Right lobe of liver (tissue), 6 donors: Measurements from ENCODE around the gene UBXN4. TPM values are rescaled to one million over a fixed set of nuclear protein-coding genes. Genes with fewer than 3 reads are reported as not detected.

Source experiments
- ATAC-seq, 4 donors: fragments of 200-7000 bp; cut with Tn5 transposase; one replicate each; pipeline ENCODE4 v1.9.1; 2020; ENCODE audit warnings: mild to moderate bottlenecking in 4 of 4, moderate library complexity in 4 of 4
- DNase-seq, 3 donors: peaks; one replicate each; pipeline ENCODE4 v3.0.0-alpha.2; 2020
- H3K27ac ChIP-seq, 3 donors: fragments of 200-600 bp; one replicate each; pipeline ENCODE4 v1.8.0; 2022
- H3K27me3 ChIP-seq, 2 donors: fragments of 200-600 bp; one replicate each; pipeline ENCODE4 v1.8.0; 2022
- H3K36me3 ChIP-seq, 4 donors: fragments of 200-600 bp; sonication (generic) in 1 of 4; one replicate each; pipeline versions ENCODE4 v1.5.1 to v1.8.0; 2017 to 2022; ENCODE audit warnings: control low read depth in 1 of 4
- H3K4me1 ChIP-seq, 4 donors: fragments of 200-600 bp; sonication (generic) in 1 of 4; one replicate each; pipeline versions ENCODE4 v1.5.1 to v1.8.0; 2017 to 2022; ENCODE audit warnings: control low read depth in 1 of 4
- H3K4me3 ChIP-seq, 3 donors: fragments of 200-600 bp; one replicate each; pipeline ENCODE4 v1.8.0; 2022
- H3K9me3 ChIP-seq, 4 donors: fragments of 200-600 bp; sonication (generic) in 1 of 4; one replicate each; pipeline versions ENCODE4 v1.5.1 to v1.8.0; 2017 to 2022; ENCODE audit warnings: control low read depth in 1 of 4
- CTCF ChIP-seq, 4 donors: fragments of 200-600 bp in 3 of 4; fragments of 450-650 bp in 1 of 4; IDR thresholded peaks; one replicate each; pipeline versions ENCODE4 v1.5.1 to v1.8.0; 2016 to 2022; ENCODE audit warnings: antibody characterized with exemption in 4 of 4, mild to moderate bottlenecking in 2 of 4
- POLR2A ChIP-seq: fragments of 450-650 bp; IDR thresholded peaks from one replicate; pipeline ENCODE4 v1.6.1; 2017; ENCODE audit warnings: antibody characterized with exemption, mild to moderate bottlenecking
- WGBS: methylation state at CpG from one replicate; pipeline ENCODE4 v1.1.6; 2018; ENCODE audit warnings: low coverage, low lambda C conversion rate; ENCODE audit not compliant: insufficient coverage; ENCODE audit errors: missing lambda C conversion rate; 5-methylcytosine and 5-hydroxymethylcytosine counted together
- intact Hi-C, 2 donors: fragments of 100-400 bp; cut with DNase I; formaldehyde crosslinking; loops; one replicate each; pipeline versions ENCODE4 v1.11.2 to v1.14.1; 2022
- total RNA-seq, 6 experiments: library from RNA; depleted of rRNA in 2 of 6; stranded (reverse); fragments of >200 nt in 2 of 6; fragmentation: NEBNext Ultra II Directional in 3 of 6; extraction: Animal tissue kit (Norgen Biotek cat#: 25700) in 3 of 6; gene quantifications; one replicate each; pipeline versions ENCODE4 v1.1.0 to v1.2.4, GENCODE V29; 2016 to 2023
- donor health status: DM: no; HTN: yes; CAD: no.
- donor health status: DM: no; HTN: no; CAD: no.
- donor health status: DM: no; HTN: no; CAD: no.
- donor health status: DM: no; HTN: yes; CAD: no.
- donor health status: DM: no; HTN: yes; CAD: no.

Gene UBXN4
- total RNA-seq, 6 experiments from 2014 or later: 49.4 to 78.2 (median 62.5) TPM

- H3K4me3 ChIP-seq: no peak overlapping the region
- H3K36me3 ChIP-seq: peaks cover 21 to 72% (median 43%) of the 10 kb centered on the region in 4 donors
- intact Hi-C loops: no loop called here
- H3K4me1 ChIP-seq: no peaks in the 10 kb centered on the region
- no peak for TF ChIP-seq CTCF (IDR thresholded peaks at IDR 0.05)
- TF ChIP-seq POLR2A: no peak
- 92% methylated on average over 2 of the region's 2 CpGs for WGBS
- no peak for ATAC-seq
- H3K27ac ChIP-seq: no peak overlapping the region
- DNase-seq: no peak
- no peaks in the 10 kb centered on the region for H3K27me3 ChIP-seq
- H3K9me3 ChIP-seq: no peaks in the 10 kb centered on the region
Measured at GRCh38 chr2:135782231-135782630, 40.6 kb downstream of the UBXN4 start.

DNA sequence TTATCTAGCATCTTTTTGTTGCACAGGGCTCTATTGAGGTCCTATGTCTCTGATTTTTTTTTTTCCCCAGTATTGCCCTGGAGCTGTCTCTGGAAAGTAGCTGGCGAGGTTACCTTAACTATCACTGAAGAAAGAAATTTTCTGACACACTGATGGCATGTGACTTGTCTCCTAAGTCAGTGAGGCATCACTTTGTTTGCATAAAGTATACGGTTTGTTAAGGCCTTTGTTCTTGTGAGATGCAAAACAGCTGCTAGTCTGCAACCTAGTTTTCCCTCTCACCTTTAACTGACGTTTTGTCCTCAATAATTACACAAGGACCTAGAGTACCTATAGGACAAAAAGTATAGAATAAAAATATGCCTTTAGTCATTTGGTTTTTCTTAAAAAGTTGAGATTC is 41.8 kb downstream of the UBXN4 start:
- intact Hi-C loops: no loop called here
- ATAC-seq: no peak
- Histone ChIP-seq H3K27ac (no peak overlapping the region), H3K4me1 (no peaks in the 10 kb centered on the region), H3K9me3 (no peaks in the 10 kb centered on the region), H3K27me3 (no peaks in the 10 kb centered on the region), H3K36me3 (peaks cover 17 to 64% (median 40%) of the 10 kb centered on the region in 4 donors), H3K4me3 (no peak overlapping the region)
- no peak for DNase-seq
- WGBS: 78% methylated on average over 3 of the region's 3 CpGs
- TF ChIP-seq POLR2A: no peak
- no peak for TF ChIP-seq CTCF (IDR thresholded peaks at IDR 0.05)

GRCh38 chr2:135785032-135785431 is 43.4 kb downstream of the UBXN4 start:
- TF ChIP-seq POLR2A (no peak), CTCF (IDR thresholded peaks at IDR 0.05) (peak in 3 of 4 donors; percentile 15 to 23 (median 17))
- Histone ChIP-seq H3K27ac (no peak overlapping the region), H3K4me3 (no peak overlapping the region), H3K9me3 (no peaks in the 10 kb centered on the region), H3K27me3 (no peaks in the 10 kb centered on the region), H3K4me1 (no peaks in the 10 kb centered on the region), H3K36me3 (peaks cover 10 to 50% (median 30%) of the 10 kb centered on the region in 4 donors)
- DNase-seq (no peak), ATAC-seq (peak in 3 of 4 donors; percentile 21 to 54 (median 37))
- WGBS: 75% methylated on average over 2 of the region's 2 CpGs
- intact Hi-C loops: no loop called here

GRCh38 chr2:135786823-135787222 is 45.2 kb downstream of the UBXN4 start:
- Histone ChIP-seq H3K4me1 (no peaks in the 10 kb centered on the region), H3K4me3 (no peak overlapping the region), H3K27ac (no peak overlapping the region), H3K9me3 (no peaks in the 10 kb centered on the region), H3K27me3 (no peaks in the 10 kb centered on the region), H3K36me3 (peaks cover 4 to 32% (median 15%) of the 10 kb centered on the region in 4 donors)
- TF ChIP-seq CTCF (IDR thresholded peaks at IDR 0.05) (no peak), POLR2A (no peak)
- intact Hi-C loops: no loop called here
- 92% methylated on average over 5 of the region's 5 CpGs for WGBS
- ATAC-seq (no peak), DNase-seq (no peak)

- intact Hi-C loops: no loop called here
- H3K4me3 ChIP-seq: no peak overlapping the region
- no peaks in the 10 kb centered on the region for H3K4me1 ChIP-seq
- no peak for DNase-seq
- 91% methylated on average over 7 of the region's 10 CpGs for WGBS
- H3K36me3 ChIP-seq: no peaks in the 10 kb centered on the region
- H3K9me3 ChIP-seq: no peaks in the 10 kb centered on the region
- no peak for ATAC-seq
- H3K27me3 ChIP-seq: no peaks in the 10 kb centered on the region
- no peak overlapping the region for H3K27ac ChIP-seq
- TF ChIP-seq POLR2A (no peak), CTCF (IDR thresholded peaks at IDR 0.05) (no peak)
Measured at GRCh38 chr2:135790423-135790822, 48.8 kb downstream of the UBXN4 start.
